ENCODE data around the gene CNBD2. TPM values are rescaled to one million over a fixed set of nuclear protein-coding genes. Genes with fewer than 3 reads are reported as not detected.
A peak's percentile ranks its signal among the peaks of the same experiment; 100 is the strongest.
"Not testable (repeated sequence)": the region's sequence is repeated elsewhere in the genome, so short reads cannot be mapped to it uniquely, and the experiment has no call there.

The CNBD2 gene
- total RNA-seq, 1 donor from 2014 or later: 1.8 TPM

GRCh38 chr20:35953387-35954199, 14.8 kb upstream of the CNBD2 start:
- H3K27me3 ChIP-seq (ENCODE audit: control insufficient read depth, insufficient read depth, low read length): no peaks in the 10 kb centered on the region
- FAIRE-seq: no peak
- TF ChIP-seq, protein P1, sequence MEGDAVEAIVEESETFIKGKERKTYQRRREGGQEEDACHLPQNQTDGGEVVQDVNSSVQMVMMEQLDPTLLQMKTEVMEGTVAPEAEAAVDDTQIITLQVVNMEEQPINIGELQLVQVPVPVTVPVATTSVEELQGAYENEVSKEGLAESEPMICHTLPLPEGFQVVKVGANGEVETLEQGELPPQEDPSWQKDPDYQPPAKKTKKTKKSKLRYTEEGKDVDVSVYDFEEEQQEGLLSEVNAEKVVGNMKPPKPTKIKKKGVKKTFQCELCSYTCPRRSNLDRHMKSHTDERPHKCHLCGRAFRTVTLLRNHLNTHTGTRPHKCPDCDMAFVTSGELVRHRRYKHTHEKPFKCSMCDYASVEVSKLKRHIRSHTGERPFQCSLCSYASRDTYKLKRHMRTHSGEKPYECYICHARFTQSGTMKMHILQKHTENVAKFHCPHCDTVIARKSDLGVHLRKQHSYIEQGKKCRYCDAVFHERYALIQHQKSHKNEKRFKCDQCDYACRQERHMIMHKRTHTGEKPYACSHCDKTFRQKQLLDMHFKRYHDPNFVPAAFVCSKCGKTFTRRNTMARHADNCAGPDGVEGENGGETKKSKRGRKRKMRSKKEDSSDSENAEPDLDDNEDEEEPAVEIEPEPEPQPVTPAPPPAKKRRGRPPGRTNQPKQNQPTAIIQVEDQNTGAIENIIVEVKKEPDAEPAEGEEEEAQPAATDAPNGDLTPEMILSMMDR (IDR thresholded peaks at IDR 0.05; ENCODE audit: insufficient read depth, low read length, severe bottlenecking): no peak
- H3K36me3 ChIP-seq (ENCODE audit: control insufficient read depth, insufficient read depth, low read length): no peaks in the 10 kb centered on the region
- H3K4me3 ChIP-seq (ENCODE audit: low read depth, low read length): peak overlapping the region; percentile 85
- peak; percentile 19 for DNase-seq (ENCODE audit: low read depth)

DNA sequence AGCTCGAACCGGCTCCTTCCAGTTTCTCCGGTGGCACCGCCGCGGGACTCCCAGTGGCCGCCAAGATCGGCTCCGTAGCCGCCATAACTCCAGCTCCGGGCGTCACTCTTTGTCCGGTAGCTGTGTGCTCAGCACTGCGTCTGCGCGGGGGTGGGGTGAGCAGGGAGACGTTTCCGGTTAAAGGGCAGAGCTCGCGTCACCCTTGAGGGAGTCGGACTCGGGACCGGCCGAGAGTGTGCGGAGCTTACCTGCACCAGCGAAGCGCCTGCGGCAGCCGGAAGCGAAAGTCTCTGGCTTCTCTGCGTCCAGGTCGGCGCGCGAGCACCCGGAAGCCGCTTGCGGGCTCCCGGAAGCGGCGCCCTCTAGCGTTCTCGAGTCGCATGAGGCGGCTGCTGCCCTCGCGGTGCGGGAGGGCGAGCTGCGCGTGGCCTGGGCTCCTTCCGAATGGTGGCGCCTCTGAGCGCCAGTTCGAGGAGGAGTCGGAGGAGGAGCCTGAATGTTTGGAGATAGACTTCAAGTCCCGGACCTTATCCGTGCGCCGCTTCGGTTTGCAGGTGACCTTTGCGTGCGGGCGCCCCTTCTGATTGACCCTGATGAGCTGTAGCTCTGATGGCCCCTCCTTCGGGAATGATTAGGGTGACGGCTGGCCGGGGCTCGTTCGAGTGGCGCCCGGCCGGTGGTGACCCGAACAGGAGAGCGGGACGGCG, 14.0 kb upstream of the CNBD2 start, which contains the start of gene SCAND1:
Gene SCAND1, minus strand, starts transcription at position 303 of the 707 bp plus-strand sequence. Its CDS starts 218 bp downstream, at position 85.
- Histone ChIP-seq H3K36me3 (ENCODE audit: control insufficient read depth, insufficient read depth, low read length) (no peaks in the 10 kb centered on the region), H3K27me3 (ENCODE audit: control insufficient read depth, insufficient read depth, low read length) (no peaks in the 10 kb centered on the region), H3K4me3 (ENCODE audit: low read depth, low read length) (peak within 1 kb of the TSS; percentile 85)
- no peak for FAIRE-seq
- peak; percentile 95 for DNase-seq (ENCODE audit: low read depth)
- TF ChIP-seq, protein P1 (IDR thresholded peaks at IDR 0.05; ENCODE audit: insufficient read depth, low read length, severe bottlenecking): peak; percentile 100

- TF ChIP-seq, protein P1 (IDR thresholded peaks at IDR 0.05; ENCODE audit: insufficient read depth, low read length, severe bottlenecking): no peak
- DNase-seq (ENCODE audit: low read depth): peak; percentile 44
- Histone ChIP-seq H3K4me3 (ENCODE audit: low read depth, low read length) (peak overlapping the region; percentile 85), H3K36me3 (ENCODE audit: control insufficient read depth, insufficient read depth, low read length) (no peaks in the 10 kb centered on the region), H3K27me3 (ENCODE audit: control insufficient read depth, insufficient read depth, low read length) (no peaks in the 10 kb centered on the region)
- FAIRE-seq: no peak
These were observed 13.5 kb upstream of the CNBD2 start for GRCh38 chr20:35954907-35955251.

DNA sequence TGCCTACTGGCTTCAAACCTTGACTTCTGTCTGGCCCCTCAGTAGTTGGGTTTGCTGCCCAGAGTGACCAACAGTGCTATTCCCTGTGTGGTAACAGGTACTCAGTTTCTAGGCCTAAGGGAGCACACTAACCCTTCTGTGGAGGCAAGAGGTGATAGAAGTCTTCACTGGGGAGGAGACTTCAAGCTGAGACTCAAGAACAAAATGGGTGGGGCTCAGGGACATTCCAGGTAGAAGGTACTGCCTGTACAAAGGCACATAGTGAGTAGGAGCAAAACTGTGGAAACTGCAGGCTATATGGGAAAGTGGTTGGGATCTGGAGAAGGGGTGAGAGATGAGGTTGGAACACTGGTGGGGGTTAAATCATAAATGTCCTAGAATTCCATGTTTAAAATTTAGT, 11.8 kb upstream of the CNBD2 start:
- H3K36me3 ChIP-seq (ENCODE audit: control insufficient read depth, insufficient read depth, low read length): no peaks in the 10 kb centered on the region
- TF ChIP-seq, protein P1 (IDR thresholded peaks at IDR 0.05; ENCODE audit: insufficient read depth, low read length, severe bottlenecking): no peak
- no peak overlapping the region for H3K4me3 ChIP-seq (ENCODE audit: low read depth, low read length)
- no peaks in the 10 kb centered on the region for H3K27me3 ChIP-seq (ENCODE audit: control insufficient read depth, insufficient read depth, low read length)
- peak; percentile 23 for DNase-seq (ENCODE audit: low read depth)
- no peak for FAIRE-seq

GRCh38 chr20:35959291-35959690, 9.1 kb upstream of the CNBD2 start:
- FAIRE-seq: not testable (repeated sequence)

DNA sequence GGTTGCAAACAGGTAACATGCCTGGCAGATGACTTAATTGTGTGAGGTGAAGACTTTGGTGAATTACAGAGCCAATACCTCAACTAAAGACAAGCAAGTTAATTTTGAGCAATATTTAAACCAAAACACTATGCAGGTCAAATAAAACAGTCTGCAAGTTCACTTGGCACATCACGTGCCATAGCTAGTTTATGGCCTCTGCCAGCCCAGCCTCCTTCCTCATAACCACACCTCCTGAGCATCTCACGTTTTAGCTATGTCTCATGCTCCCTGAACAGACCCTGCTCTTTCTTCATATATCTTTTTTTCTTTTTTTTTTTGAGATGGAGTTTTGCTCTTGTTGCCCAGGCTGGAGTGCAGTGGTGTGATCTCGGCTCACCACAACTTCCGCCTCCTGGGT, 4.5 kb upstream of the CNBD2 start:
- H3K27me3 ChIP-seq (ENCODE audit: control insufficient read depth, insufficient read depth, low read length): no peaks in the 10 kb centered on the region
- no peak for FAIRE-seq
- no peak for DNase-seq (ENCODE audit: low read depth)
- no peak overlapping the region for H3K4me3 ChIP-seq (ENCODE audit: low read depth, low read length)
- TF ChIP-seq, protein P1 (IDR thresholded peaks at IDR 0.05; ENCODE audit: insufficient read depth, low read length, severe bottlenecking): no peak
- H3K36me3 ChIP-seq (ENCODE audit: control insufficient read depth, insufficient read depth, low read length): no peaks in the 10 kb centered on the region

More at GRCh38 chr20:35959291-35959690, 9.1 kb upstream of the CNBD2 start:
- H3K27me3 ChIP-seq (ENCODE audit: control insufficient read depth, insufficient read depth, low read length); H3K4me3 ChIP-seq (ENCODE audit: low read depth, low read length); H3K36me3 ChIP-seq (ENCODE audit: control insufficient read depth, insufficient read depth, low read length); DNase-seq (ENCODE audit: low read depth): not testable (repeated sequence)

Data from bronchial epithelial cell (primary cell).